ENCODE results near the gene CHMP2A. TPM values are rescaled to one million over a fixed set of nuclear protein-coding genes. Genes with fewer than 3 reads are reported as not detected.

CHMP2A gene
- total and polyA plus RNA-seq, 2 of the 13 experiments (the other 11 are each of a cell fraction or from before 2014, with no cell fraction given), result 49.7 to 55.0 TPM

GRCh38 chr19:58584498-58585441, 29.9 kb upstream of the CHMP2A start:
- CTCF ChIA-PET (ENCODE audit: low intra/inter-chr PET ratio, low total read pairs), result no interaction called here

More at GRCh38 chr19:58584498-58585441, 29.9 kb upstream of the CHMP2A start:
- Histone ChIP-seq H3K27ac (ENCODE audit: extremely low read length, insufficient read depth, low read length) (no peak overlapping the region), H3K9me3 (ENCODE audit: low read length) (no peaks in the 10 kb centered on the region), H3K4me1 (ENCODE audit: insufficient read depth, low read length) (no peaks in the 10 kb centered on the region), H2AFZ (ENCODE audit: low read length) (no peak overlapping the region), H3K79me2 (ENCODE audit: insufficient read depth, low read length) (no peaks in the 10 kb centered on the region), H3K4me2 (ENCODE audit: low read depth, low read length) (no peak overlapping the region), H3K9ac (ENCODE audit: insufficient read depth, low read depth, low read length) (no peak overlapping the region), H3K27me3 (ENCODE audit: control insufficient read depth in 1 of 2, insufficient read depth in 2 of 2, low read length in 2 of 2) (no peaks in the 10 kb centered on the region), H3K36me3 (replicated peaks in 1 of 2; ENCODE audit: control insufficient read depth in 1 of 2, insufficient read depth in 2 of 2, low read length in 2 of 2) (peaks cover 3 to 13% of the 10 kb centered on the region in 2 experiments; a peak in 4 of 5 replicates), H4K20me1 (ENCODE audit: insufficient read depth, low read length) (no peaks in the 10 kb centered on the region), H3K4me3 (replicated peaks in 1 of 3; ENCODE audit: insufficient read depth in 1 of 3, low read depth in 2 of 3, low read length in 3 of 3) (no peak overlapping the region)
- 99% methylated on average over 8 of the region's 9 CpGs for WGBS (ENCODE audit: low lambda C conversion rate)
- intact Hi-C loops (cut with micrococcal nuclease; ENCODE audit: unreplicated experiment) (no loop called here), in situ Hi-C loops (cut with HindIII; ENCODE audit: extremely low pct_ligation_motif_present, low pct_unique_long_range_greater_than_20kb) (no loop called here)
- no TSS peak for BruUV-seq (replicated peaks)
- no peak for TF ChIP-seq ZBTB49 (CRISPR knock-in tag; IDR thresholded peaks at IDR 0.05; ENCODE audit: borderline replicate concordance)
- no peak for TF ChIP-seq ZNF12 (CRISPR knock-in tag; IDR thresholded peaks at IDR 0.05)
- TF ChIP-seq TARDBP (CRISPR knock-in tag; IDR thresholded peaks at IDR 0.05), result no peak
- TF ChIP-seq LCORL (IDR thresholded peaks at IDR 0.05), result no peak
- TF ChIP-seq LCORL (CRISPR knock-in tag; IDR thresholded peaks at IDR 0.05), result no peak
- no peak for TF ChIP-seq NFYC (CRISPR knock-in tag; IDR thresholded peaks at IDR 0.05)
- no peak for TF ChIP-seq ZNF672 (CRISPR knock-in tag; IDR thresholded peaks at IDR 0.05)
- no peak for TF ChIP-seq TEF (CRISPR knock-in tag; IDR thresholded peaks at IDR 0.05)
- TF ChIP-seq SMYD3 (CRISPR knock-in tag; IDR thresholded peaks at IDR 0.05), result no peak
- no peak for TF ChIP-seq PHF8 (CRISPR knock-in tag; IDR thresholded peaks at IDR 0.05)
- TF ChIP-seq SKI (IDR thresholded peaks at IDR 0.05; ENCODE audit: partially characterized antibody), result no peak
- TF ChIP-seq ZFP91 (CRISPR knock-in tag; IDR thresholded peaks at IDR 0.05; ENCODE audit: borderline replicate concordance), result no peak
- no peak for TF ChIP-seq ARID3A (IDR thresholded peaks at IDR 0.05; ENCODE audit: low read depth, low read length)
- TF ChIP-seq ZNF441 (CRISPR knock-in tag; IDR thresholded peaks at IDR 0.05; ENCODE audit: borderline replicate concordance), result no peak
- TF ChIP-seq ZNF883 (CRISPR knock-in tag; IDR thresholded peaks at IDR 0.05; ENCODE audit: not compliant biosample characterization), result no peak
- TF ChIP-seq ZNF788 (CRISPR knock-in tag; IDR thresholded peaks at IDR 0.05; ENCODE audit: borderline replicate concordance), result no peak
- no peak for TF ChIP-seq ZNF703 (CRISPR knock-in tag; IDR thresholded peaks at IDR 0.05; ENCODE audit: borderline replicate concordance)
- no peak for TF ChIP-seq POGZ (CRISPR knock-in tag; IDR thresholded peaks at IDR 0.05)
- DNase-seq (ENCODE audit: low spot score), result no peak
- no peak for FAIRE-seq
- POLR2A ChIA-PET, result interaction anchor here (0.6 kb wide), 1 partner anchor 10 kb away, joined by 3 read pairs; no protein-coding TSS in a partner anchor
- ATAC-seq, result no peak
